H9 (cell line): ENCODE results near the gene OR4K13. TPM values are rescaled to one million over a fixed set of nuclear protein-coding genes. Genes with fewer than 3 reads are reported as not detected.

Source experiments
- DNase-seq: peaks from one replicate; pipeline ENCODE4 v3.0.0-alpha.2; 2017
- H2AFZ ChIP-seq: one replicate; pipeline ENCODE4 v1.6.1; 2013; ENCODE audit warnings: mild to moderate bottlenecking, low read length, control low read depth, moderate library complexity
- H2AK5ac ChIP-seq: 2 replicates; pipeline ENCODE4 v1.6.1; 2013; ENCODE audit warnings: low read length, control low read depth, mixed read lengths; ENCODE audit not compliant: insufficient read length
- H2BK120ac ChIP-seq: one replicate; pipeline ENCODE4 v1.6.1; 2013; ENCODE audit warnings: low read depth, mild to moderate bottlenecking, low read length, control low read depth, inconsistent platforms; ENCODE audit not compliant: poor library complexity, severe bottlenecking
- H2BK12ac ChIP-seq: 2 replicates; pipeline ENCODE4 v1.6.1; 2013; ENCODE audit warnings: low read length, control low read depth, mixed read lengths, low read depth; ENCODE audit not compliant: insufficient read length
- H2BK15ac ChIP-seq: 2 replicates; pipeline ENCODE4 v1.6.1; 2013; ENCODE audit warnings: low read depth, low read length, control low read depth
- H2BK20ac ChIP-seq: one replicate; pipeline ENCODE4 v1.6.1; 2013; ENCODE audit warnings: low read depth, mild to moderate bottlenecking, low read length, control low read depth, inconsistent platforms; ENCODE audit not compliant: poor library complexity, severe bottlenecking
- H2BK5ac ChIP-seq: 2 replicates; pipeline ENCODE4 v1.6.1; 2013; ENCODE audit warnings: low read length, control low read depth, mixed read lengths; ENCODE audit not compliant: insufficient read length
- H3K14ac ChIP-seq: 2 replicates; pipeline ENCODE4 v1.6.1; 2013; ENCODE audit warnings: low read length, control low read depth; ENCODE audit not compliant: insufficient read depth
- H3K18ac ChIP-seq: 2 replicates; pipeline ENCODE4 v1.6.1; 2013; ENCODE audit warnings: low read depth, mild to moderate bottlenecking, mixed read lengths, low read length, control low read depth; ENCODE audit not compliant: insufficient read length
- H3K23ac ChIP-seq: 2 replicates; pipeline ENCODE4 v1.6.1; 2013; ENCODE audit warnings: low read length, control low read depth, mixed read lengths, low read depth; ENCODE audit not compliant: insufficient read length
- H3K23me2 ChIP-seq: 2 replicates; pipeline ENCODE4 v1.6.1; 2013; ENCODE audit warnings: low read depth, mild to moderate bottlenecking, mixed read lengths, low read length, control low read depth; ENCODE audit not compliant: insufficient read length, poor library complexity, severe bottlenecking
- H3K27ac ChIP-seq: 2 replicates; pipeline ENCODE4 v1.5.1; 2013; ENCODE audit warnings: low read length, control low read depth, mixed read lengths, low read depth; ENCODE audit not compliant: insufficient read length
- H3K27me3 ChIP-seq: 2 replicates; pipeline ENCODE4 v1.6.1; 2013; ENCODE audit warnings: low read length, control low read depth, inconsistent platforms; ENCODE audit not compliant: insufficient read depth
- H3K4ac ChIP-seq: 2 replicates; pipeline ENCODE4 v1.6.1; 2013; ENCODE audit warnings: low read depth, mild to moderate bottlenecking, control low read depth, inconsistent platforms, low read length, moderate library complexity
- H3K4me1 ChIP-seq: 2 replicates; pipeline ENCODE4 v1.6.1; 2013; ENCODE audit warnings: low read length, control low read depth, inconsistent platforms; ENCODE audit not compliant: insufficient read depth
- H3K4me2 ChIP-seq: 2 replicates; pipeline ENCODE4 v1.6.1; 2013; ENCODE audit warnings: low read length, control low read depth, mixed read lengths; ENCODE audit not compliant: insufficient read length, insufficient read depth
- H3K56ac ChIP-seq: 2 replicates; pipeline ENCODE4 v1.6.1; 2013; ENCODE audit warnings: low read depth, mild to moderate bottlenecking, mixed read lengths, low read length, control low read depth; ENCODE audit not compliant: insufficient read length
- H3K79me1 ChIP-seq: 2 replicates; pipeline ENCODE4 v1.6.1; 2013; ENCODE audit warnings: low read depth, mild to moderate bottlenecking, moderate library complexity, low read length, control low read depth, inconsistent platforms; ENCODE audit not compliant: insufficient read depth, poor library complexity, severe bottlenecking
- H3K79me2 ChIP-seq: 2 replicates; pipeline ENCODE4 v1.6.1; 2013; ENCODE audit warnings: low read length, control low read depth, inconsistent platforms; ENCODE audit not compliant: insufficient read depth
- H3K9ac ChIP-seq: 2 replicates; pipeline ENCODE4 v1.6.1; 2013; ENCODE audit warnings: low read length, control low read depth, mixed read lengths; ENCODE audit not compliant: insufficient read length; ENCODE audit errors: extremely low read depth
- H3K9me3 ChIP-seq: one replicate; pipeline ENCODE4 v1.6.1; 2013; ENCODE audit warnings: low read depth, low read length, inconsistent platforms; ENCODE audit not compliant: control insufficient read depth
- H3T11ph ChIP-seq: one replicate; pipeline ENCODE4 v1.6.1; 2013; ENCODE audit warnings: mild to moderate bottlenecking, low read length, control low read depth, inconsistent platforms
- H4K20me1 ChIP-seq: one replicate; pipeline ENCODE4 v1.6.1; 2013; ENCODE audit not compliant: control insufficient read depth, insufficient read length, insufficient read depth
- H4K5ac ChIP-seq: 2 replicates; pipeline ENCODE4 v1.6.1; 2013; ENCODE audit warnings: low read depth, mild to moderate bottlenecking, mixed read lengths, low read length, control low read depth; ENCODE audit not compliant: insufficient read length
- H4K8ac ChIP-seq: replicated peaks from 2 replicates; pipeline ENCODE4 v1.6.1; 2013; ENCODE audit warnings: low read length, control low read depth, mixed read lengths, low read depth; ENCODE audit not compliant: insufficient read length
- H4K91ac ChIP-seq: 2 replicates; pipeline ENCODE4 v1.6.1; 2013; ENCODE audit warnings: low read depth, mild to moderate bottlenecking, moderate library complexity, mixed read lengths, low read length, control low read depth; ENCODE audit not compliant: insufficient read length
- H3K27ac Mint-ChIP-seq, 3 experiments: 2 replicates in 2 of 3; 3 replicates in 1 of 3; pipeline ENCODE4 v1.8.0; 2020 to 2021; ENCODE audit warnings: mixed read lengths in 3 of 3, mild to moderate bottlenecking in 1 of 3, moderate library complexity in 1 of 3
- H3K27me3 Mint-ChIP-seq: 2 replicates; pipeline ENCODE4 v1.8.0; 2021; ENCODE audit warnings: low read depth, mild to moderate bottlenecking, moderate library complexity, mixed read lengths
- H3K36me3 Mint-ChIP-seq, 3 experiments: 2 replicates in 2 of 3; 3 replicates in 1 of 3; pipeline ENCODE4 v1.8.0; 2020 to 2021; ENCODE audit warnings: low read depth in 3 of 3, mixed read lengths in 3 of 3; ENCODE audit not compliant: insufficient read depth in 1 of 3
- H3K4me1 Mint-ChIP-seq, 2 experiments: 2 replicates each; pipeline ENCODE4 v1.8.0; 2020; ENCODE audit warnings: mixed read lengths in 2 of 2
- H3K4me3 Mint-ChIP-seq, 2 experiments: 2 replicates in 1 of 2; 3 replicates in 1 of 2; pipeline ENCODE4 v1.8.0; 2020 to 2021; ENCODE audit warnings: mild to moderate bottlenecking in 2 of 2, mixed read lengths in 2 of 2, moderate library complexity in 1 of 2
- H3K9me3 Mint-ChIP-seq, 2 experiments: 2 replicates in 1 of 2; 3 replicates in 1 of 2; pipeline ENCODE4 v1.8.0; 2020; ENCODE audit warnings: mild to moderate bottlenecking in 2 of 2, mixed read lengths in 2 of 2, moderate library complexity in 1 of 2
- WGBS: extraction: QIAGEN DNeasy Blood & Tissue Kit; methylation state at CpG from one replicate; pipeline ENCODE4 v1.1.7; 2013; ENCODE audit warnings: missing lambda C conversion rate, low lambda C conversion rate, mixed read lengths; ENCODE audit not compliant: insufficient read length; ENCODE audit errors: extremely low coverage; 5-methylcytosine and 5-hydroxymethylcytosine counted together
- total RNA-seq: library from RNA; stranded (reverse); gene quantifications from 2 replicates; pipeline ENCODE4 v1.2.1, GENCODE V29; 2021
- TF ChIP-seq, protein P1 (sequence below): fragments of 200-600 bp; sonication (generic); conservative IDR thresholded peaks from 3 replicates; pipeline ENCODE4 v1.8.0; 2021; ENCODE audit warnings: antibody characterized with exemption, mild to moderate bottlenecking

OR4K13 gene
- total RNA-seq, 1 experiment from 2014 or later = not detected

DNA sequence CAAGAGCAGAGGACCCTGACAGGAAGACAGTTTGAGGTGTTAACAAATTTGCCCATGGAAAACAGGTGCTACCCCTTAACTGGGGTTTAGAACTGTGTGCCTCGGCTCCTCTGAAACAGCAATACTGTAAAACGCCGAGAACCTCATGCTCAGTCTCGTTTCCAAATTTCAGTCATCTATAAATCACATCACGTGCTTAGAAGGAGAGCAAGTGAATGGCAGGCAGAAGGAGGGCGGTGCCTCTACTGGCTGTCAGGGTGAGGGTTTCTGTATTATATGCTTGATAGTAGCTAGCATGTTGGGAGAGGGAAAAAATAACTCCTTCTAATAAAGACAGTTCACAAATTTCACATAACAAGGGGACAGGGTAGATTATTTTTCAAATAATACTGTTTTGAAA, 4.8 kb downstream of the OR4K13 start:
- Mint-ChIP-seq H3K27ac (no peak overlapping the region), H3K9me3 (peaks cover 85 to 93% of the 10 kb centered on the region in 2 experiments), H3K4me3 (no peak overlapping the region), H3K36me3 (peaks cover 2 to 20% (median 3%) of the 10 kb centered on the region in 3 experiments; a peak in 6 of 7 replicates), H3K27me3 (no peaks in the 10 kb centered on the region; the same call in 1 of the 2 replicates), H3K4me1 (no peaks in the 10 kb centered on the region)
- Histone ChIP-seq H4K5ac (no peak overlapping the region), H2AFZ (no peak overlapping the region), H3K4ac (no peak overlapping the region), H4K8ac (no peak overlapping the region), H2BK12ac (no peak overlapping the region), H3K14ac (no peak overlapping the region), H3K9ac (no peak overlapping the region), H3K4me1 (no peaks in the 10 kb centered on the region), H3K79me2 (no peaks in the 10 kb centered on the region), H2BK5ac (no peak overlapping the region), H3K27ac (no peak overlapping the region), H3K79me1 (no peaks in the 10 kb centered on the region), H4K91ac (no peak overlapping the region), H3K9me3 (peaks cover 73% of the 10 kb centered on the region), H3K4me2 (no peak overlapping the region), H3K23me2 (no peaks in the 10 kb centered on the region), H2BK15ac (no peak overlapping the region), H3T11ph (no peak overlapping the region), H2BK20ac (no peak overlapping the region), H3K18ac (no peak overlapping the region), H3K56ac (no peak overlapping the region), H3K23ac (no peak overlapping the region), H4K20me1 (no peaks in the 10 kb centered on the region), H2AK5ac (no peak overlapping the region), H2BK120ac (no peak overlapping the region), H3K27me3 (no peaks in the 10 kb centered on the region)
- TF ChIP-seq, protein P1, sequence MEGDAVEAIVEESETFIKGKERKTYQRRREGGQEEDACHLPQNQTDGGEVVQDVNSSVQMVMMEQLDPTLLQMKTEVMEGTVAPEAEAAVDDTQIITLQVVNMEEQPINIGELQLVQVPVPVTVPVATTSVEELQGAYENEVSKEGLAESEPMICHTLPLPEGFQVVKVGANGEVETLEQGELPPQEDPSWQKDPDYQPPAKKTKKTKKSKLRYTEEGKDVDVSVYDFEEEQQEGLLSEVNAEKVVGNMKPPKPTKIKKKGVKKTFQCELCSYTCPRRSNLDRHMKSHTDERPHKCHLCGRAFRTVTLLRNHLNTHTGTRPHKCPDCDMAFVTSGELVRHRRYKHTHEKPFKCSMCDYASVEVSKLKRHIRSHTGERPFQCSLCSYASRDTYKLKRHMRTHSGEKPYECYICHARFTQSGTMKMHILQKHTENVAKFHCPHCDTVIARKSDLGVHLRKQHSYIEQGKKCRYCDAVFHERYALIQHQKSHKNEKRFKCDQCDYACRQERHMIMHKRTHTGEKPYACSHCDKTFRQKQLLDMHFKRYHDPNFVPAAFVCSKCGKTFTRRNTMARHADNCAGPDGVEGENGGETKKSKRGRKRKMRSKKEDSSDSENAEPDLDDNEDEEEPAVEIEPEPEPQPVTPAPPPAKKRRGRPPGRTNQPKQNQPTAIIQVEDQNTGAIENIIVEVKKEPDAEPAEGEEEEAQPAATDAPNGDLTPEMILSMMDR = no peak
- no CpG with 5 or more reads among the region's 6 CpGs for WGBS
- DNase-seq = no peak
